GM21723 (cell line): ENCODE results near the gene SERPINE1.

Source experiments
- ATAC-seq: cut with Tn5 transposase; IDR thresholded peaks from one replicate; pipeline ENCODE4 v1.9.1; 2021; ENCODE audit warnings: mild to moderate bottlenecking, moderate library complexity; ENCODE audit not compliant: unreplicated experiment

Gene SERPINE1

DNA sequence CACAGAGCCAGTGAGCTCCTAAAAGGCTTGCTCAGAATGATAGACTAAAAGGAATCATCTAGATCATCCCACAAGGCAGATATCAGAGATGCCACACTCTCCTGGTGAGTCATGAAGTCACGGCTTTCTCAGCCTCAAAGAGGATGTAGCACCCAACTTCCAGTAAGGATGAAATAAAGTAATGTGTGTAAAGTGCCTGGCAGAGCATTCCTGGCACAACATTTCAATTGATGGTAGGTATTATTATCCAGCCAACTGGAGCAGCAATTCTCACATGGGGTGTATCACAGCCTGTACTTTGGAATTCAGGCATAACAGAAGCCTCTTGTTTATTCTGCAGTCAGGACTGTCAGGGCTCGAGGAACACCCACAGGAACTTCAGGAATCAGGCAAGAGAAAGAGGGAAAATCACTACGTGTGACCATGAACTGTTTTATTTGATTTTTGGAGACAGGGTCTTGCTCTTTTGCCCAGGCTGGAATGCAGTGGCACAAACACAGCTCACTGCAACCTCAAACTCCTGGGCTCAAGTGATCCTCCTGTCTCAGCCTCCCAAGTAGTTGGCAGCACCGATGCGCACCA lies 58.4 kb downstream of the SERPINE1 start:
- ATAC-seq, result no peak

DNA sequence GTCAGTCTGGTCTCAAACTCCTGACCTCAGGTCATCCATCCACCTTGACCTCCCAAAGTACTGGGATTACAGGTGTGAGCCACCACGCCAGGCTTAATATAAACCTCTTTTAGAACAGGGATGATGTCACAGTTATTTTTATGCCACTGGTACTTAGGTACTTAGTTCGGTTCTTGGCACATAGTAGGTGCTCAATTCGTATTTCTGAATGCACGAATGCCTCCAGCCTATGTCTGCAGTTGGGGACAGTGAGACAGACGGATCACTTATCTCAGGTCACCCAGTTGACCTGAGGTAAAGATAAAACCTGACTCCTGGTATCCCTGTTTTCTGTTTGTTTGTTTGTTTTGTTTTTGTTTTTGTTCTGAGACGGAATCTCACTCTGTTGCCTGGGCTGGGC lies 59.3 kb downstream of the SERPINE1 start:
- no peak for ATAC-seq

- no peak for ATAC-seq
These were observed 60.0 kb downstream of the SERPINE1 start for GRCh38 chr7:101186844-101187428.
